PC-9 (cell line): ENCODE data around the gene AP3S1.

Experiments used
- EZH2 ChIP-seq: fragments of 200-600 bp; sonication (generic); IDR thresholded peaks from 2 replicates; pipeline ENCODE4 v1.8.0; 2017; ENCODE audit warnings: antibody characterized with exemption, low read depth
- TF ChIP-seq, protein P1 (sequence below): fragments of 200-600 bp; sonication (generic); conservative IDR thresholded peaks from 2 replicates; pipeline ENCODE4 v1.6.1; 2017; ENCODE audit warnings: mixed run types, antibody characterized with exemption, mild to moderate bottlenecking, moderate library complexity

DNA sequence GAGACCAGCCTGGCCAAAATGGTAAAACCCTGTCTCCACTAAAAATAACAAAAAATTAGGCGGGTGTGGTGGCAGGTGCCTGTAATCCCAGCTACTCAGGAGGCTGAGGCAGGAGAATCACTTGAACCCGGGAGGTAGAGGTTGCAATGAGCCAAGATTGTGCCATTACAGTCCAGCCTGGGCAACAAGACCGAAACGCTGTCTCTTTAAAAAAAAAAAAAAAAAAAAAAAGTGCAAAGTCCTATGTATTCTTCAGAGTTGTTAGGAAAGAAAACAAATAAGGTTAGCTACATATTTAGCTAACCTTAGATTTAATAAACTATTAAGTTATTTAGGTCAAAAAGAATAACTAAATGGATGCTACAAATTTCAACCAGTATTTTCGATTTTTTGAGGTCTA, 11.8 kb upstream of the AP3S1 start:
- TF ChIP-seq, protein P1, sequence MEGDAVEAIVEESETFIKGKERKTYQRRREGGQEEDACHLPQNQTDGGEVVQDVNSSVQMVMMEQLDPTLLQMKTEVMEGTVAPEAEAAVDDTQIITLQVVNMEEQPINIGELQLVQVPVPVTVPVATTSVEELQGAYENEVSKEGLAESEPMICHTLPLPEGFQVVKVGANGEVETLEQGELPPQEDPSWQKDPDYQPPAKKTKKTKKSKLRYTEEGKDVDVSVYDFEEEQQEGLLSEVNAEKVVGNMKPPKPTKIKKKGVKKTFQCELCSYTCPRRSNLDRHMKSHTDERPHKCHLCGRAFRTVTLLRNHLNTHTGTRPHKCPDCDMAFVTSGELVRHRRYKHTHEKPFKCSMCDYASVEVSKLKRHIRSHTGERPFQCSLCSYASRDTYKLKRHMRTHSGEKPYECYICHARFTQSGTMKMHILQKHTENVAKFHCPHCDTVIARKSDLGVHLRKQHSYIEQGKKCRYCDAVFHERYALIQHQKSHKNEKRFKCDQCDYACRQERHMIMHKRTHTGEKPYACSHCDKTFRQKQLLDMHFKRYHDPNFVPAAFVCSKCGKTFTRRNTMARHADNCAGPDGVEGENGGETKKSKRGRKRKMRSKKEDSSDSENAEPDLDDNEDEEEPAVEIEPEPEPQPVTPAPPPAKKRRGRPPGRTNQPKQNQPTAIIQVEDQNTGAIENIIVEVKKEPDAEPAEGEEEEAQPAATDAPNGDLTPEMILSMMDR, result no peak
- TF ChIP-seq EZH2, result no peak
